Measurements from ENCODE around the gene KIF17.

Gene KIF17

DNA sequence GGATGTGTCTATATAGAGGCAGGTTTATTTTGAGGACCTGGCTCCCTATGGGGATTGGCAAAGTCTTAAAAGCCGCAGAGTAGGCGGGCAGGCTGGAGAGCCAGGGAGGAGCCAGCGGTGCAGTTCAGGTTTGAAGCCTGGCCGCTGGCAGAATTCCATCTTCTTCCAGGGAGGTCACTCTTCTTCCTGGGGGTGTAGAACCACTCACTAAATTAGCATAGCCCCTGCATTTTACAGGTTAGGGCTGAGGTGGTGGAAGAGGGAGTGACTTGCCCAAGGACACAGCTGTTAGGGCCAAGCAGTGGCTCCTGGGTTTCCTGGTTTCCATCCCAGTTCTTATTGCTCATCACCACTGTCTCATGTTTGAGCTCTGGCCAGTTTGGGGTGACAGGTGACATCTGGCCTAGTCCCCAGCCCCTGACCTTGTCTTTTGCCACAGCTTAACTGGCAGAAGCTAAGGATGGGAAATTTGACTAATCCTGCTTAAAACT, 83.2 kb downstream of the KIF17 start:
- no peak for DNase-seq
- peaks cover 20 to 33% (median 32%) of the 10 kb centered on the region in 3 donors for H3K36me3 ChIP-seq
- peak overlapping the region; percentile 96 for H3K27ac ChIP-seq
- peaks cover 0 to 7% of the 10 kb centered on the region in 2 donors for H3K27me3 ChIP-seq
- peak overlapping the region; percentile 86 to 100 for H3K4me3 ChIP-seq
- intact Hi-C loops (cut with DNase I; ENCODE audit: low total_unique reads), result no loop called here
- TF ChIP-seq, protein P1, sequence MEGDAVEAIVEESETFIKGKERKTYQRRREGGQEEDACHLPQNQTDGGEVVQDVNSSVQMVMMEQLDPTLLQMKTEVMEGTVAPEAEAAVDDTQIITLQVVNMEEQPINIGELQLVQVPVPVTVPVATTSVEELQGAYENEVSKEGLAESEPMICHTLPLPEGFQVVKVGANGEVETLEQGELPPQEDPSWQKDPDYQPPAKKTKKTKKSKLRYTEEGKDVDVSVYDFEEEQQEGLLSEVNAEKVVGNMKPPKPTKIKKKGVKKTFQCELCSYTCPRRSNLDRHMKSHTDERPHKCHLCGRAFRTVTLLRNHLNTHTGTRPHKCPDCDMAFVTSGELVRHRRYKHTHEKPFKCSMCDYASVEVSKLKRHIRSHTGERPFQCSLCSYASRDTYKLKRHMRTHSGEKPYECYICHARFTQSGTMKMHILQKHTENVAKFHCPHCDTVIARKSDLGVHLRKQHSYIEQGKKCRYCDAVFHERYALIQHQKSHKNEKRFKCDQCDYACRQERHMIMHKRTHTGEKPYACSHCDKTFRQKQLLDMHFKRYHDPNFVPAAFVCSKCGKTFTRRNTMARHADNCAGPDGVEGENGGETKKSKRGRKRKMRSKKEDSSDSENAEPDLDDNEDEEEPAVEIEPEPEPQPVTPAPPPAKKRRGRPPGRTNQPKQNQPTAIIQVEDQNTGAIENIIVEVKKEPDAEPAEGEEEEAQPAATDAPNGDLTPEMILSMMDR (IDR thresholded peaks at IDR 0.05), result no peak
- peaks cover 0 to 25% (median 15%) of the 10 kb centered on the region in 4 donors for H3K4me1 ChIP-seq
- no peaks in the 10 kb centered on the region for H3K9me3 ChIP-seq

DNA sequence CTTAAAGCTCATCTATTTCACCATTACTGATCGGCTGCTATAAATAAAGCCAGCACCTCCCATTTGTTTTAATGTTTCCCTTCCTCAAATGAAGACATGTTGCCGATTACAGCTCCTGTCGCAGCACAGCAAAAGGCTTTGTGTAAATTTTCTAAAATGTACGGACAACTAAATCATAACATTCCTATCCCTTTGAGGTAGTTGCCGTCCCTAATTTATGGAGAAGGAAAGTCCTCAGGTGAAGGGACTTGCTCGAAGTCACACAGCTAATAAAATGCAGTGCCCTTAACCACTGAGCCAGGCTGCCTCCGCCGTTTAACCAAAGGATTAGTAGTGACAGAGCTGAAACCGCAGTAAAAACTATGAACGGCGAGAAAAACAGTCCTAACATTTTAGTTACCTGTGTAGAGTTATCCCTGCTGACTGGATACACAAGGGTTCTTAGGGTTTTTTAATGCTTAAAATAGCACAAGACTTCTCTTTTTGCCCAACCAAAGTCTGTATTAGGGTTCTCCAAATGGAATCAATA, 83.7 kb downstream of the KIF17 start:
- Histone ChIP-seq H3K4me1 (peaks cover 0 to 25% (median 15%) of the 10 kb centered on the region in 4 donors), H3K9me3 (no peaks in the 10 kb centered on the region), H3K36me3 (peaks cover 17 to 28% (median 27%) of the 10 kb centered on the region in 3 donors), H3K27ac (peak overlapping the region; percentile 96), H3K4me3 (peak overlapping the region; percentile 86 to 100), H3K27me3 (peaks cover 0 to 7% of the 10 kb centered on the region in 2 donors)
- TF ChIP-seq, protein P1 (IDR thresholded peaks at IDR 0.05), result no peak
- DNase-seq, result no peak
- intact Hi-C loops (cut with DNase I; ENCODE audit: low total_unique reads), result no loop called here

DNA sequence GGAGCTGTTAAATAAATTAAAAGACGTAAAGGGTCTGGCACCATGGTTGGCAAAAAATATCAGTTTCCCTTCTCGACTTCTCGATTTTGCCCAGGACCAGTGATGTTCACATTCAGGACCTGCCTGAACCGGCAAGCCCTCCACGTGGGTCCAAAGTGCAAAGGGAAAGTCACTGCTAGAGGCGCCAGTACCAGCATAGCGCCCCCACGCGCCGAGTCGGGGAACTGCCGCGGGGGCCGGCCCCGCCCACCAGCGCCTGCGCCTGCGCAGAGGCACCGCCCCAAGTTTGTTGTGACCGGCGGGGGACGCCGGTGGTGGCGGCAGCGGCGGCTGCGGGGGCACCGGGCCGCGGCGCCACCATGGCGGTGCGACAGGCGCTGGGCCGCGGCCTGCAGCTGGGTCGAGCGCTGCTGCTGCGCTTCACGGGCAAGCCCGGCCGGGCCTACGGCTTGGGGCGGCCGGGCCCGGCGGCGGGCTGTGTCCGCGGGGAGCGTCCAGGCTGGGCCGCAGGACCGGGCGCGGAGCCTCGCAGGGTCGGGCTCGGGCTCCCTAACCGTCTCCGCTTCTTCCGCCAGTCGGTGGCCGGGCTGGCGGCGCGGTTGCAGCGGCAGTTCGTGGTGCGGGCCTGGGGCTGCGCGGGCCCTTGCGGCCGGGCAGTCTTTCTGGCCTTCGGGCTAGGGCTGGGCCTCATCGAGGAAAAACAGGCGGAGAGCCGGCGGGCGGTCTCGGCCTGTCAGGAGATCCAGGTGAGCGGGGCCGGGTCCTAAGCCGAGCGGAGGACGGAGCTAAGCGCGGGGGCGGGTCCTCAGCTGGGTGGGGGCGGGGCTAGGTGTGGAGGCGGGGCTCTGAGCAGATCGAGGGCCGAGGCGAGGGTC, 84.4 kb downstream of the KIF17 start, which contains the start of gene PINK1:
Gene PINK1 (plus strand): TSS at position 269 of the 875 bp plus-strand sequence. CDS start 91 bp downstream, at position 360.
- intact Hi-C loops (cut with DNase I; ENCODE audit: low total_unique reads), result loop anchor here (2.0 kb wide), 1 partner anchor 111 kb away; no protein-coding TSS in a partner anchor
- TF ChIP-seq, protein P1 (IDR thresholded peaks at IDR 0.05), result peak; percentile 98
- Histone ChIP-seq H3K27ac (peak within 1 kb of the TSS; percentile 96), H3K4me1 (peaks cover 0 to 25% (median 15%) of the 10 kb centered on the region in 4 donors), H3K9me3 (no peaks in the 10 kb centered on the region), H3K27me3 (peaks cover 0 to 7% of the 10 kb centered on the region in 2 donors), H3K4me3 (peak within 1 kb of the TSS; percentile 86 to 100), H3K36me3 (peaks cover 12 to 21% (median 20%) of the 10 kb centered on the region in 3 donors)
- peak; percentile 70 to 90 for DNase-seq

DNA sequence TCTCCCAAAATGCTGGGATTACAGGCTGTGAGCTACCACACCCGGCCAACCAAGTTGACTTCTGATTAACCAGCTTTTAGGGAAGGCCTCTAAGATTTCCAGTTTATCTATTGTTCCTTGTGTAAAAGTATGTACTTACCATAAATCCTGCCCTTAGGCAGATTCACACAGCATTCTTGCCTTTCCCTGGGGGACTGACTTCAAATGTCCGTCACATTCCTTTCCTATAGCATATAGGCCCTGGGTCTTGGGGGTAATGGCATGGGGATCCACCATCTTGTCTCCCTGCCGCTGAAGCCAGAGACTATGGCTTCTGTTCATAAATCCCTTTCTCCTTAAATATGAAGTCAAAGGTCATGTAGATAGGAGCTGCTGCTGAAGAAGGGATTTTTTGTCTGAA, 85.4 kb downstream of the KIF17 start:
- Histone ChIP-seq H3K9me3 (no peaks in the 10 kb centered on the region), H3K27ac (no peak overlapping the region), H3K36me3 (peaks cover 2 to 11% (median 10%) of the 10 kb centered on the region in 3 donors), H3K4me3 (no peak overlapping the region), H3K4me1 (peaks cover 0 to 25% (median 15%) of the 10 kb centered on the region in 4 donors), H3K27me3 (peaks cover 0 to 7% of the 10 kb centered on the region in 2 donors)
- DNase-seq, result no peak
- intact Hi-C loops (cut with DNase I; ENCODE audit: low total_unique reads), result loop anchor here (2.0 kb wide), 1 partner anchor 110 kb away; no protein-coding TSS in a partner anchor
- TF ChIP-seq, protein P1 (IDR thresholded peaks at IDR 0.05), result no peak

DNA sequence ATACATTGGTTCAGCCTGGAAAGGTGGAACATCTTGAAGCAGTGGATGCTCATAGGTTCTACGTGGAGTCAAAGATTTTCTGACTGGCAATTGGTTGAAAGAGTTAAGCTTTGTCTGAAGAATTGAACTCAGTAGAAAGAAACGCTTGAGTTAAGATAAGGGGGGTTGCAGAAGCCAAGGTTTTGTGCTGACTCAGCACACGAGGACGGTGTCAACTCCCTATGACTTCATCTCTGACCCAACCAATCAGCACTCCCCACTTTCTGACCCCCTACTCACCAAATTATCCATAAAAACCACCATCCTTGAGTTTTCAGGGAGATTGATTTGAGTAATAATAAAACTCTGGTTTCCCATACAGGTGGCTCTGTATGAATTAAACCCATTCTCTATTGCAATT, 87.1 kb downstream of the KIF17 start:
- DNase-seq, result no peak
- H3K27me3 ChIP-seq, result peaks cover 0 to 15% of the 10 kb centered on the region in 2 donors
- no peaks in the 10 kb centered on the region for H3K36me3 ChIP-seq
- TF ChIP-seq, protein P1 (IDR thresholded peaks at IDR 0.05), result no peak
- H3K9me3 ChIP-seq, result no peaks in the 10 kb centered on the region
- no peak overlapping the region for H3K4me3 ChIP-seq
- no peak overlapping the region for H3K27ac ChIP-seq
- intact Hi-C loops (cut with DNase I; ENCODE audit: low total_unique reads), result no loop called here
- peaks cover 0 to 20% (median 12%) of the 10 kb centered on the region in 4 donors for H3K4me1 ChIP-seq

Measured in tibial artery (tissue), 4 donors.